GM12864 (cell line): ENCODE data around the gene PHB1.
A peak's percentile ranks its signal among the peaks of the same experiment; 100 is the strongest.

ENCODE experiments used
- DNase-seq: peaks from one replicate; pipeline ENCODE4 v3.0.0-alpha.2; 2011; ENCODE audit warnings: low read depth
- H3K4me3 ChIP-seq: 2 replicates; pipeline ENCODE4 v1.5.1; 2011; ENCODE audit warnings: mild to moderate bottlenecking, low read depth, low read length, control low read depth
- TF ChIP-seq, protein P1 (sequence below): IDR thresholded peaks from 2 replicates; pipeline ENCODE4 v1.5.1; 2011; ENCODE audit warnings: low read depth, mild to moderate bottlenecking, moderate library complexity, low read length, control low read depth, inconsistent platforms; ENCODE audit errors: missing control alignments

Gene PHB1

DNA sequence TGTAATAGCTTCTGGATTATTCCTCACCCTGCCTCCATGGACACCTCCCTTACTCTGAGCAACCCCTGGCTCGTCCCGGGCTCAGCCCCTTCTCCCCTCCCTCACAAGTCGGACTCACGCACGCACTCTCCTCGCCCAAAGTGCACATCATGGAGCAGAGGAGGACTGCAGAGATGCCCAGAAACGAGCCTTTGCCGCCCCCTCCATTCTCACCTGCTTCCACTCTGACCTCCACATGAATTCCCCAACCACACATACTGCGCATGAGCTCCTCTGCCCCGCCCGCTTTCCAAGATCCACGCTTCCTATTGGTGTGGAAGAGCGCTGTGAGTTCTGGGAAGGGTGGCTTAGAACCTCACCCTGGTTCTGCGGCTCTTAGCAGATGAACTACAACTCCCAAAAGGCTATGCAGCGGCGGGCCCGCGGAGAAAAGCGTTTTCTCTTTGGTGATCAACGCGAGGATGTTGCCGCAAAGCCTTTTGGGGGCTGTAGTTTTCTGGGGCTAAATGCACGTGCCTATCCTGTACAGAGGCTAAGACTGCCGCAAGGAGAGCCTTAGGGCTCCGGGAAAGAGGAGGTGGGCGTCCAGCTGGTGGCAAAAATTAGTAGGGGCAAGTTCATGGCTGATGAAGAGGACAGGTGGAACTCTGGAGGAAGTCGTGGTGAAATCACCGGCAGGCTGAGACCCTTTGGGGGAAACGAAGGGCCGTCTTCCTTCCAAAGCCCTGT lies at the start of gene PHB1:
Gene PHB1, minus strand, starts transcription at position 261 of the 729 bp plus-strand sequence. CDS start 1,618 bp downstream, outside the sequence.
- H3K4me3 ChIP-seq: peak within 1 kb of the TSS; percentile 77
- peak; percentile 96 for DNase-seq
- TF ChIP-seq, protein P1, sequence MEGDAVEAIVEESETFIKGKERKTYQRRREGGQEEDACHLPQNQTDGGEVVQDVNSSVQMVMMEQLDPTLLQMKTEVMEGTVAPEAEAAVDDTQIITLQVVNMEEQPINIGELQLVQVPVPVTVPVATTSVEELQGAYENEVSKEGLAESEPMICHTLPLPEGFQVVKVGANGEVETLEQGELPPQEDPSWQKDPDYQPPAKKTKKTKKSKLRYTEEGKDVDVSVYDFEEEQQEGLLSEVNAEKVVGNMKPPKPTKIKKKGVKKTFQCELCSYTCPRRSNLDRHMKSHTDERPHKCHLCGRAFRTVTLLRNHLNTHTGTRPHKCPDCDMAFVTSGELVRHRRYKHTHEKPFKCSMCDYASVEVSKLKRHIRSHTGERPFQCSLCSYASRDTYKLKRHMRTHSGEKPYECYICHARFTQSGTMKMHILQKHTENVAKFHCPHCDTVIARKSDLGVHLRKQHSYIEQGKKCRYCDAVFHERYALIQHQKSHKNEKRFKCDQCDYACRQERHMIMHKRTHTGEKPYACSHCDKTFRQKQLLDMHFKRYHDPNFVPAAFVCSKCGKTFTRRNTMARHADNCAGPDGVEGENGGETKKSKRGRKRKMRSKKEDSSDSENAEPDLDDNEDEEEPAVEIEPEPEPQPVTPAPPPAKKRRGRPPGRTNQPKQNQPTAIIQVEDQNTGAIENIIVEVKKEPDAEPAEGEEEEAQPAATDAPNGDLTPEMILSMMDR: no peak

- no peak for DNase-seq
- no peak overlapping the region for H3K4me3 ChIP-seq
- TF ChIP-seq, protein P1: no peak
These were observed 49.4 kb upstream of the PHB1 start for GRCh38 chr17:49464049-49464448.

DNA sequence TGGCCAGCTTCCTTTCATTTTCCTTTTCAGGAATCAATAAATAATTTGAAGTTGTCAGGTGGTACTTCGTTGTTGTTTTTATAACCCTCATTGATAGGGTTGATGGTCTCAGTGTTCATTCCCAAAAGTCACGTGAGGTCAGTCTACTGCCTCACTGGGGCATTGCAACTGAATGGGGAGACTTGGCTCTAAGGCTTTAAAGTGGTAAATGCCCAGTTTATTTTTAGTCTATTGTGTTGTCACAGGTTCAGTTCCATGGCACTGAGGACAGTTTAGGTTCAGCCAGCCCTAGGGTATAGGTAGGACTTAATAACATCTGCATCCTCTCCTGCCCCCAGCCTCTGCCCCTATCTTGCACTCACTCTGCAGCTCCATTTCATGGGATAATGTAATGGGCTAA lies 46.9 kb upstream of the PHB1 start:
- no peak for DNase-seq
- H3K4me3 ChIP-seq: no peak overlapping the region
- TF ChIP-seq, protein P1: no peak

DNA sequence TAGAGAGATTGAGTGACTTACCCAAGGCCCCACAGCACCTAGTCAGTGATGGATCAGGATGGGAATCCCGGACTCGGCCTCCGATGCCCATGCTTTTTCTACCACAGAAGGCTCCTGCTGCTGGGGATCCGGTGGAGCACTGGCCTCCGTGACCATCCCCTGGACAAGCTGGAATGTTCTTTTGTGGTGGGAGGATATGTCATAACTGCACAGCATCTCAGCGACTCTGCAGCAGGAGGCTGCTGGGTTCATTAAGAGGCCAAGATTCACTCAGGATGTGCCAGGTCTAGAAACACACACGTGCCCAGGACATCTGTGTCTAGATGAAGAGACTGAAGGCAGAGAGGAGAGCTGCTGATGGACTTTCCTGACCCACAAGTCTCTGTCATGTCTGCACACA lies 45.7 kb upstream of the PHB1 start:
- H3K4me3 ChIP-seq: no peak overlapping the region
- TF ChIP-seq, protein P1: no peak
- DNase-seq: no peak

- no peak overlapping the region for H3K4me3 ChIP-seq
- TF ChIP-seq, protein P1: peak; percentile 28
- DNase-seq: no peak
These were observed 44.8 kb upstream of the PHB1 start for GRCh38 chr17:49459401-49459984.

DNA sequence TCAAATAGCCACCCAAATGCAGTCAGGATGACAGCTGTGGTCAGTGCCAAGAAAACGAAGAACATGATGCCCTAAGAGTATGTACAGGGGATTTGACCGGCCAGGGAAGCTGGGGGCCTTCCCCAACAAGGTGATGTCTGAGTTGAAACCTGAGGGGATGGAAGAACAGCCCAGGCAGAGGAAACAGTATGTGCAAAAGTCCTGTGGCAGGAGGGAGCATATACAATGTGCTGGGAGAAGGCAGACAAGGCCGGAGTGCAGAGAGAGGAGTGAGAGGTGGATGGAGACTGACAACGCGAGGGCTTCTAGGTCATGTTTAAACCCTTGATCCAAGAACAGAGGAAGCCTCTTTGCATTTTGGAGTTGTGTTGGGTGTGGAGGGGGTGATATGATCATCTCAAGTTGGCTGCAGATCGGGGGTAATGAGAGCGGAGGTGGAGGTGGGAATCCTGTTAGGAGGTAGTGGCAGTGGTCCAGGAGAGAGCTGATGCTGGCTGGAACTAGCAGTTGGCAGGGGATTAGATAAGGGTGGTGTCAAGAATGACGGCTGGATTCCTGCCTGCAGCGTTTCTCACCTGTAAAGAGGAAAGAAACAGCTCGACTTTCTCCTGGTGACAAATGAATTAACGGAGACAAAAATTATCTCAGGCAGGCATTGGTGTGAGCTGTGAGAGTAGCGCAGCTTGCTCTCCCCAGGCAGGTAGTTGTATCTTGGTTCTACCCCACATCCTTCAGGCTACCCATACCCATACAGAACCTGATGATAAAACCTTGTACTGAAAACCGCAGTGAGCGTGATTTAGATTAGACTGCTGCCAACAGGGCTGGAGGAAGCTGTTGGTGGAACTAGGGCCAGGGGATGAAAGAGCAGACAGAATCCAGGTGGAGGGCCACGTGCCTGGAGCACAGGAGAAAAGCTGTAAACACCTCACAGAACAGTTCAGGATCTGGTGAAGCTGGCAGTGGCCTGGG lies 43.2 kb upstream of the PHB1 start:
- no peak for DNase-seq
- H3K4me3 ChIP-seq: no peak overlapping the region
- TF ChIP-seq, protein P1: no peak
